Caco-2 (cell line): Measurements from ENCODE around the gene FGD2. TPM values are rescaled to one million over a fixed set of nuclear protein-coding genes. Genes with fewer than 3 reads are reported as not detected.

Experiments
- BruUV-seq: library from RNA; stranded (reverse); fragments of 400-500 nt; replicated peaks from 2 replicates; lab custom pipeline; 2021; lab: Mats Ljungman, UMichigan
- CTCF ChIA-PET: fragments of 300-600 bp; sonication (Branson Sonifier 250); formaldehyde crosslinking; loops from one replicate; lab custom pipeline; 2022; ENCODE audit warnings: antibody characterized with exemption; lab: Charles Lee
- POLR2A ChIA-PET: fragments of 300-600 bp; sonication (Branson Sonifier 250); formaldehyde crosslinking; loops from one replicate; lab custom pipeline; 2022; ENCODE audit warnings: antibody characterized with exemption; lab: Charles Lee
- DNase-seq, 2 experiments: peaks; one replicate each; pipeline versions ENCODE4 v3.0.0 to v3.0.0-alpha.2; 2020 to 2022
- H3K27me3 ChIP-seq: replicated peaks from 2 replicates; pipeline ENCODE4 v1.6.0; 2011; ENCODE audit warnings: low read length; ENCODE audit not compliant: control insufficient read depth, insufficient read depth
- H3K36me3 ChIP-seq: 2 replicates; pipeline ENCODE4 v1.5.1; 2011; ENCODE audit warnings: low read length; ENCODE audit not compliant: control insufficient read depth, insufficient read depth
- H3K4me1 ChIP-seq: fragments of 250-450 bp; sonication (Bioruptor Pico); 2 replicates; pipeline ENCODE4 v1.5.1; 2020; ENCODE audit warnings: mild to moderate bottlenecking
- H3K4me3 ChIP-seq: 2 replicates; pipeline ENCODE4 v1.5.1; 2011; ENCODE audit warnings: low read depth, mild to moderate bottlenecking, control low read depth, low read length
- H3K9me3 ChIP-seq: fragments of 250-450 bp; sonication (Bioruptor Pico); 2 replicates; pipeline ENCODE4 v1.5.1; 2020; ENCODE audit warnings: mild to moderate bottlenecking, moderate library complexity
- H3K27ac Mint-ChIP-seq: one replicate; pipeline ENCODE4 v1.8.0; 2022; ENCODE audit warnings: mixed read lengths; ENCODE audit not compliant: unreplicated experiment
- H3K27me3 Mint-ChIP-seq: one replicate; pipeline ENCODE4 v1.8.0; 2022; ENCODE audit warnings: mixed read lengths; ENCODE audit not compliant: insufficient read depth, unreplicated experiment
- H3K36me3 Mint-ChIP-seq: one replicate; pipeline ENCODE4 v1.8.0; 2022; ENCODE audit warnings: mild to moderate bottlenecking, mixed read lengths; ENCODE audit not compliant: insufficient read depth, unreplicated experiment
- H3K4me1 Mint-ChIP-seq: one replicate; pipeline ENCODE4 v1.8.0; 2022; ENCODE audit warnings: low read depth, mixed read lengths; ENCODE audit not compliant: unreplicated experiment
- H3K4me3 Mint-ChIP-seq: one replicate; pipeline ENCODE4 v1.8.0; 2022; ENCODE audit warnings: mild to moderate bottlenecking, moderate library complexity, mixed read lengths; ENCODE audit not compliant: unreplicated experiment
- H3K9me3 Mint-ChIP-seq: one replicate; pipeline ENCODE4 v1.8.0; 2022; ENCODE audit warnings: mixed read lengths; ENCODE audit not compliant: unreplicated experiment
- intact Hi-C: fragments of 100-400 bp; cut with micrococcal nuclease; formaldehyde crosslinking; loops from one replicate; pipeline ENCODE4 v1.10.0; 2022; ENCODE audit not compliant: unreplicated experiment
- total RNA-seq: library from RNA; stranded (reverse); gene quantifications from 2 replicates; pipeline ENCODE4 v1.2.3, GENCODE V29; 2022
- TF ChIP-seq, protein P1 (sequence below), 2 experiments: fragments of 200-600 bp in 1 of 2; IDR thresholded peaks; 1 replicate in 1 of 2; 2 replicates in 1 of 2; pipeline versions ENCODE4 v1.5.1 to v1.8.0; 2011 to 2022; ENCODE audit warnings: antibody characterized with exemption in 1 of 2, control low read depth in 1 of 2, inconsistent platforms in 1 of 2, low read depth in 1 of 2, low read length in 1 of 2, mild to moderate bottlenecking in 1 of 2, moderate library complexity in 1 of 2; ENCODE audit not compliant: insufficient read depth in 1 of 2, severe bottlenecking in 1 of 2, unreplicated experiment in 1 of 2

The FGD2 gene
- total RNA-seq, 1 experiment from 2014 or later = not detected

DNA sequence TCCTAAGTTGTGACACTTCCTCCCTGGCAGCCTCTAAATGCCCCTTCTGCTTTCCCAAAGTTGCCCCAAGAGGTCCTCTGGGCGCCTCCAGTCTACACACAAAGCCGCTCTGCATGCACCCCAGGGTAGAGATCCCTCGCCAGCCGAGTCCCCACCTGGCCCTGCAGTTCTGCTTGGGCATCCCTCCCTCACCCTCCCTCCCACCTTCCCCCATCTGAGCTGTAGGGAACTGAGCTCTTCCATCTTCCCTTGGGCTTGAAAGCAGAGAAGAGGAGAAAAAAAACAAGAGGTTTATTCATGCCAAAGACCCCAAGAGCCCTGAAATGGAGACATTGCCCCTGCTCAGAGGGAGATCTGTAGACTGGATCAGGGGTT lies 5.7 kb upstream of the FGD2 start:
- Histone ChIP-seq H3K4me3 (no peak overlapping the region), H3K4me1 (no peaks in the 10 kb centered on the region), H3K27me3 (no peaks in the 10 kb centered on the region; the same call in 1 of the 2 replicates), H3K9me3 (no peaks in the 10 kb centered on the region), H3K36me3 (no peaks in the 10 kb centered on the region)
- intact Hi-C loops = no loop called here
- CTCF ChIA-PET = no interaction called here
- no peaks in the 10 kb centered on the region for H3K27me3 Mint-ChIP-seq
- no peak for DNase-seq
- no TSS peak for BruUV-seq
- H3K9me3 Mint-ChIP-seq = no peaks in the 10 kb centered on the region
- no peak overlapping the region for H3K4me3 Mint-ChIP-seq
- no peaks in the 10 kb centered on the region for H3K36me3 Mint-ChIP-seq
- H3K4me1 Mint-ChIP-seq = no peaks in the 10 kb centered on the region
- TF ChIP-seq, protein P1, sequence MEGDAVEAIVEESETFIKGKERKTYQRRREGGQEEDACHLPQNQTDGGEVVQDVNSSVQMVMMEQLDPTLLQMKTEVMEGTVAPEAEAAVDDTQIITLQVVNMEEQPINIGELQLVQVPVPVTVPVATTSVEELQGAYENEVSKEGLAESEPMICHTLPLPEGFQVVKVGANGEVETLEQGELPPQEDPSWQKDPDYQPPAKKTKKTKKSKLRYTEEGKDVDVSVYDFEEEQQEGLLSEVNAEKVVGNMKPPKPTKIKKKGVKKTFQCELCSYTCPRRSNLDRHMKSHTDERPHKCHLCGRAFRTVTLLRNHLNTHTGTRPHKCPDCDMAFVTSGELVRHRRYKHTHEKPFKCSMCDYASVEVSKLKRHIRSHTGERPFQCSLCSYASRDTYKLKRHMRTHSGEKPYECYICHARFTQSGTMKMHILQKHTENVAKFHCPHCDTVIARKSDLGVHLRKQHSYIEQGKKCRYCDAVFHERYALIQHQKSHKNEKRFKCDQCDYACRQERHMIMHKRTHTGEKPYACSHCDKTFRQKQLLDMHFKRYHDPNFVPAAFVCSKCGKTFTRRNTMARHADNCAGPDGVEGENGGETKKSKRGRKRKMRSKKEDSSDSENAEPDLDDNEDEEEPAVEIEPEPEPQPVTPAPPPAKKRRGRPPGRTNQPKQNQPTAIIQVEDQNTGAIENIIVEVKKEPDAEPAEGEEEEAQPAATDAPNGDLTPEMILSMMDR (IDR thresholded peaks at IDR 0.05; ENCODE audit: insufficient read depth in 1 of 2, low read depth in 1 of 2, low read length in 1 of 2, severe bottlenecking in 1 of 2, unreplicated experiment in 1 of 2) = no peak
- H3K27ac Mint-ChIP-seq = no peak overlapping the region
- POLR2A ChIA-PET = interaction anchor here (0.6 kb wide), 1 partner anchor 19 kb away, joined by 8 read pairs; no protein-coding TSS in a partner anchor

DNA sequence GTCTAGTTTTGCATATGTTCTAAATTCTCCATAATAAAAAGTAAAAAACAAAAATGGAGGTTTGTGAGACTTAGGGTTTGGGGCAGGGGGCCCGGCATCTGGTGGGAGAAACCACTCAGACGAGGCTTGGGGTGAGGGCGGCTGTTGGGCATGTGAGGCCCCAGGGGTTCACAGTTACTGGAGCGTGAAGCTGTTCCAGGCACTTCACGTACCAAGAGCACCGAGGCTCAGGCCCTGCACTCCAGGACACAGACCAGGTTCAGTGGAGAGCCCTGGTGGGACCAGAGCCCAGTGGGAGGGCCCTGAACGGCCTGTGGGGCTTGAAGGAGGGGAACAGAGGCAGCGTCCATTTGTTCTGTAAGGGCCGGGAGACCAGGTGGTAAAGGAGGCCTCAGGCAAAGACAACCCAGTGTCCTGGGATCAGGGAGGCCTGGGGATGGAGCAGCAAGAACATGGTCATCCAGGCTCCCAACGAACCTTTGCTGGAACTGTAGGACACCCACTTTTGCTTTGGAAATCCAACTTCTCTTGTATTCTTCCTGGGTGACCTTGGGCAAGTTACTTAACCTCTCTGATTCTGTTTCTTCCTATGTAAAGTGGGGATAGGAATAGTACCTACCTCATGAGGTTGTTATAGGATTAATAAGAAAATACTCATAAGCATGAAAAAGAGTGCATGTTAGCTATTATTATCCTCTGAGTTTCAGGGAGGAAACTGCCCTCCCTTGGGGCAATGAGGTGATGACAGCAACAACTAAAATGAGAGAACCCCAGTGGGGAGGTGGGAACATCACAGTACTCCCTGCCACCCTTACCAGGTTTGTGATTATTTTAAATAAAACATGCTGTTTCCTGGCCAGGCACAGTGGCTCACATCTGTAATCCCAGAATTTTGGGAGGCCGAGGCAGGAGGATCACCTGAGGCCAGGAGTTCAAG lies 1.1 kb upstream of the FGD2 start:
- intact Hi-C loops = no loop called here
- Histone ChIP-seq H3K27me3 (no peaks in the 10 kb centered on the region), H3K9me3 (no peaks in the 10 kb centered on the region), H3K4me1 (no peaks in the 10 kb centered on the region), H3K4me3 (no peak overlapping the region), H3K36me3 (no peaks in the 10 kb centered on the region)
- POLR2A ChIA-PET = no interaction called here
- no peak for DNase-seq
- H3K4me1 Mint-ChIP-seq = no peaks in the 10 kb centered on the region
- TF ChIP-seq, protein P1 (IDR thresholded peaks at IDR 0.05; ENCODE audit: insufficient read depth in 1 of 2, low read depth in 1 of 2, low read length in 1 of 2, severe bottlenecking in 1 of 2, unreplicated experiment in 1 of 2) = no peak
- no peaks in the 10 kb centered on the region for H3K9me3 Mint-ChIP-seq
- H3K27ac Mint-ChIP-seq = no peak overlapping the region
- H3K36me3 Mint-ChIP-seq = no peaks in the 10 kb centered on the region
- H3K4me3 Mint-ChIP-seq = no peak overlapping the region
- no TSS peak for BruUV-seq
- no peaks in the 10 kb centered on the region for H3K27me3 Mint-ChIP-seq
- CTCF ChIA-PET = interaction anchor here (0.5 kb wide), 1 partner anchor 24 kb away, joined by 4 read pairs; no protein-coding TSS in a partner anchor

DNA sequence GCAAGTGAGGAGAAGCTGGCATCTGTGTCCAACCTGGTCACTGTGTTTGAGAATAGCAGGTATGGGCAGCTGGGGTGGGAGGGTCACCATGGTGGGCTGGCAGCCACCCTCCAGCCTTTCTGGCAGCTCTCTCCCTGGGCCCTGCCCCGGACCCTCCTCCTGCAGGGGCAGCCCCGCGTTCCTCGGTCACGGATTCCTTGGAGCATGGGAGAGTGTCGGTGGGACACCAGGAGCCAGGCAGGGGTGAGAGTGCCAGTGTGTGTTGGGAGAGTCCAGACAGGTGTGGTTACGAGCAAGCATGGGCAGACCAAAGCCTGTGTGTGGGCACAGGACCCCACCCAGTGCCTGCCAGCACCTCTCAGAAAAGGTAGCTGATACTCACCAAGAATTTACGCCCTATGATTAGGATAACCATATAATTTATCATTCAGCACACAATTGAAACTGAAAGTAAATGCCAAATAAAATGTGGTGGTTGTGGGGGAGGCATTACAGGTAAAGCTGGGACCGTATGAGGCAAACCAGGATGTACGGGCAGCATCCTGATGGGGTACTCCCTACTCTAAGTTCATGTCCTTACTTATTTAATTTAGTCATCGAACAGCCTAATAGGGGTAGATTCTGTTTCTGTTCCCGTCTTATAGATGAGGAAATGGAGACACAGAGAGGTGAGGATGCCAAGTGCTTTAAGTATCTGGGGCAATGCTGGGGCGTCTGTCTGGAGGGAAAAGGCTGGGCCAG lies 542 bp downstream of the FGD2 start:
- Mint-ChIP-seq H3K9me3 (no peaks in the 10 kb centered on the region), H3K27ac (no peak overlapping the region), H3K27me3 (no peaks in the 10 kb centered on the region), H3K4me3 (no peak overlapping the region), H3K4me1 (no peaks in the 10 kb centered on the region), H3K36me3 (no peaks in the 10 kb centered on the region)
- TF ChIP-seq, protein P1 (IDR thresholded peaks at IDR 0.05; ENCODE audit: insufficient read depth in 1 of 2, low read depth in 1 of 2, low read length in 1 of 2, severe bottlenecking in 1 of 2, unreplicated experiment in 1 of 2) = no peak
- H3K36me3 ChIP-seq = no peaks in the 10 kb centered on the region
- intact Hi-C loops = no loop called here
- no peaks in the 10 kb centered on the region for H3K9me3 ChIP-seq
- no peaks in the 10 kb centered on the region for H3K4me1 ChIP-seq
- no TSS peak for BruUV-seq
- H3K27me3 ChIP-seq = no peaks in the 10 kb centered on the region
- no peak for DNase-seq
- ChIA-PET CTCF (interaction anchor here (0.7 to 1.4 kb wide), 3 partner anchors 12 to 205 kb away, joined by 3 to 4 read pairs (median 4); no protein-coding TSS in a partner anchor), POLR2A (interaction anchor here (0.9 kb wide), 1 partner anchor 20 kb away, joined by 3 read pairs; the partner anchor contains the start of gene MTCH1)
- no peak overlapping the region for H3K4me3 ChIP-seq
